ENCODE measurements around the gene RHBDD3.

Gene RHBDD3

GRCh38 chr22:29265305-29265704 is 2.5 kb downstream of the RHBDD3 start:
- H3K36me3 ChIP-seq: peaks cover 68% of the 10 kb centered on the region
- peak overlapping the region; percentile 100 for H3K27ac ChIP-seq

GRCh38 chr22:29263791-29264276 is 3.9 kb downstream of the RHBDD3 start:
- no peak overlapping the region for H3K4me3 ChIP-seq (ENCODE audit: low read depth, low read length)
- peaks cover 66% of the 10 kb centered on the region for H3K36me3 ChIP-seq
- H3K27ac ChIP-seq: no peak overlapping the region
- no peak for TF ChIP-seq CTCF (IDR thresholded peaks at IDR 0.05; ENCODE audit: low read depth, low read length)
- no peaks in the 10 kb centered on the region for H3K27me3 ChIP-seq (ENCODE audit: insufficient read depth, low read depth, severe bottlenecking)
- no peaks in the 10 kb centered on the region for H3K9me3 ChIP-seq (ENCODE audit: severe bottlenecking)
- no peak for DNase-seq

More at GRCh38 chr22:29265305-29265704, 2.5 kb downstream of the RHBDD3 start:
- H3K27me3 ChIP-seq (ENCODE audit: insufficient read depth, low read depth, severe bottlenecking): no peaks in the 10 kb centered on the region
- no peak overlapping the region for H3K4me3 ChIP-seq (ENCODE audit: low read depth, low read length)
- DNase-seq: no peak
- no peaks in the 10 kb centered on the region for H3K9me3 ChIP-seq (ENCODE audit: severe bottlenecking)
- no peak for TF ChIP-seq CTCF (IDR thresholded peaks at IDR 0.05; ENCODE audit: low read depth, low read length)

- DNase-seq: no peak
- TF ChIP-seq CTCF (IDR thresholded peaks at IDR 0.05; ENCODE audit: low read depth, low read length): no peak
- no peaks in the 10 kb centered on the region for H3K27me3 ChIP-seq (ENCODE audit: insufficient read depth, low read depth, severe bottlenecking)
- H3K27ac ChIP-seq: no peak overlapping the region; the same call in 1 of the 2 replicates
- H3K36me3 ChIP-seq: peaks cover 51% of the 10 kb centered on the region
- no peaks in the 10 kb centered on the region for H3K9me3 ChIP-seq (ENCODE audit: severe bottlenecking)
- H3K4me3 ChIP-seq (ENCODE audit: low read depth, low read length): no peak overlapping the region
Measured at GRCh38 chr22:29260601-29261315, 7.0 kb downstream of the RHBDD3 start.

GRCh38 chr22:29260031-29260560 is 7.7 kb downstream of the RHBDD3 start:
- H3K36me3 ChIP-seq: peaks cover 45% of the 10 kb centered on the region
- H3K27ac ChIP-seq: no peak overlapping the region
- DNase-seq: no peak
- no peaks in the 10 kb centered on the region for H3K27me3 ChIP-seq (ENCODE audit: insufficient read depth, low read depth, severe bottlenecking)
- no peaks in the 10 kb centered on the region for H3K9me3 ChIP-seq (ENCODE audit: severe bottlenecking)
- no peak for TF ChIP-seq CTCF (IDR thresholded peaks at IDR 0.05; ENCODE audit: low read depth, low read length)
- H3K4me3 ChIP-seq (ENCODE audit: low read depth, low read length): no peak overlapping the region

GRCh38 chr22:29259253-29259899 is 8.4 kb downstream of the RHBDD3 start:
- Histone ChIP-seq H3K27me3 (ENCODE audit: insufficient read depth, low read depth, severe bottlenecking) (no peaks in the 10 kb centered on the region), H3K9me3 (ENCODE audit: severe bottlenecking) (no peaks in the 10 kb centered on the region), H3K27ac (no peak overlapping the region), H3K36me3 (peaks cover 37% of the 10 kb centered on the region), H3K4me3 (ENCODE audit: low read depth, low read length) (no peak overlapping the region)
- TF ChIP-seq CTCF (IDR thresholded peaks at IDR 0.05; ENCODE audit: low read depth, low read length): peak; percentile 40; the same call in 1 of the 2 replicates
- no peak for DNase-seq

Data from WERI-Rb-1 (cell line).